Measurements from ENCODE around the gene ALOXE3.

GRCh38 chr17:8125947-8126490 lies 7.7 kb upstream of the ALOXE3 start:
- TF ChIP-seq OSR1 (CRISPR knock-in tag; IDR thresholded peaks at IDR 0.05) = no peak
- no peak for TF ChIP-seq CSRNP3 (CRISPR knock-in tag; IDR thresholded peaks at IDR 0.05)
- TF ChIP-seq, protein P1, sequence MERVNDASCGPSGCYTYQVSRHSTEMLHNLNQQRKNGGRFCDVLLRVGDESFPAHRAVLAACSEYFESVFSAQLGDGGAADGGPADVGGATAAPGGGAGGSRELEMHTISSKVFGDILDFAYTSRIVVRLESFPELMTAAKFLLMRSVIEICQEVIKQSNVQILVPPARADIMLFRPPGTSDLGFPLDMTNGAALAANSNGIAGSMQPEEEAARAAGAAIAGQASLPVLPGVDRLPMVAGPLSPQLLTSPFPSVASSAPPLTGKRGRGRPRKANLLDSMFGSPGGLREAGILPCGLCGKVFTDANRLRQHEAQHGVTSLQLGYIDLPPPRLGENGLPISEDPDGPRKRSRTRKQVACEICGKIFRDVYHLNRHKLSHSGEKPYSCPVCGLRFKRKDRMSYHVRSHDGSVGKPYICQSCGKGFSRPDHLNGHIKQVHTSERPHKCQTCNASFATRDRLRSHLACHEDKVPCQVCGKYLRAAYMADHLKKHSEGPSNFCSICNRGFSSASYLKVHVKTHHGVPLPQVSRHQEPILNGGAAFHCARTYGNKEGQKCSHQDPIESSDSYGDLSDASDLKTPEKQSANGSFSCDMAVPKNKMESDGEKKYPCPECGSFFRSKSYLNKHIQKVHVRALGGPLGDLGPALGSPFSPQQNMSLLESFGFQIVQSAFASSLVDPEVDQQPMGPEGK (CRISPR knock-in tag; IDR thresholded peaks at IDR 0.05; ENCODE audit: borderline replicate concordance) = no peak
- no peak for TF ChIP-seq ZFP3 (CRISPR knock-in tag; IDR thresholded peaks at IDR 0.05)
- TF ChIP-seq RARB (CRISPR knock-in tag; IDR thresholded peaks at IDR 0.05) = no peak
- TF ChIP-seq, protein P2, sequence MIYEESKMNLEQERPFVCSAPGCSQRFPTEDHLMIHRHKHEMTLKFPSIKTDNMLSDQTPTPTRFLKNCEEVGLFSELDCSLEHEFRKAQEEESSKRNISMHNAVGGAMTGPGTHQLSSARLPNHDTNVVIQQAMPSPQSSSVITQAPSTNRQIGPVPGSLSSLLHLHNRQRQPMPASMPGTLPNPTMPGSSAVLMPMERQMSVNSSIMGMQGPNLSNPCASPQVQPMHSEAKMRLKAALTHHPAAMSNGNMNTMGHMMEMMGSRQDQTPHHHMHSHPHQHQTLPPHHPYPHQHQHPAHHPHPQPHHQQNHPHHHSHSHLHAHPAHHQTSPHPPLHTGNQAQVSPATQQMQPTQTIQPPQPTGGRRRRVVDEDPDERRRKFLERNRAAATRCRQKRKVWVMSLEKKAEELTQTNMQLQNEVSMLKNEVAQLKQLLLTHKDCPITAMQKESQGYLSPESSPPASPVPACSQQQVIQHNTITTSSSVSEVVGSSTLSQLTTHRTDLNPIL (CRISPR knock-in tag; IDR thresholded peaks at IDR 0.05; ENCODE audit: low read depth) = no peak
- TF ChIP-seq ZFP30 (CRISPR knock-in tag; IDR thresholded peaks at IDR 0.05) = no peak
- no peak for TF ChIP-seq TCF4 (CRISPR knock-in tag; IDR thresholded peaks at IDR 0.05; ENCODE audit: borderline replicate concordance)
- no peak for TF ChIP-seq BACH2 (CRISPR knock-in tag; IDR thresholded peaks at IDR 0.05; ENCODE audit: borderline replicate concordance)
- no peak for TF ChIP-seq PPARA (CRISPR knock-in tag; IDR thresholded peaks at IDR 0.05; ENCODE audit: borderline replicate concordance)
- TF ChIP-seq ZNF565 (CRISPR knock-in tag; conservative IDR thresholded peaks at IDR 0.05; ENCODE audit: low read depth) = no peak
- TF ChIP-seq ZC3H10 (CRISPR knock-in tag; IDR thresholded peaks at IDR 0.05) = no peak

Data from SK-N-SH treated with all-trans-retinoic acid at 6 μM for 48 hours (cell line).